ENCODE measurements around the gene VAV2.

VAV2 gene

GRCh38 chr9:133832877-133833276 lies 159.2 kb downstream of the VAV2 start:
- DNase-seq = no peak

- no peak for DNase-seq
These were observed 161.4 kb downstream of the VAV2 start for GRCh38 chr9:133830711-133831110.

DNA sequence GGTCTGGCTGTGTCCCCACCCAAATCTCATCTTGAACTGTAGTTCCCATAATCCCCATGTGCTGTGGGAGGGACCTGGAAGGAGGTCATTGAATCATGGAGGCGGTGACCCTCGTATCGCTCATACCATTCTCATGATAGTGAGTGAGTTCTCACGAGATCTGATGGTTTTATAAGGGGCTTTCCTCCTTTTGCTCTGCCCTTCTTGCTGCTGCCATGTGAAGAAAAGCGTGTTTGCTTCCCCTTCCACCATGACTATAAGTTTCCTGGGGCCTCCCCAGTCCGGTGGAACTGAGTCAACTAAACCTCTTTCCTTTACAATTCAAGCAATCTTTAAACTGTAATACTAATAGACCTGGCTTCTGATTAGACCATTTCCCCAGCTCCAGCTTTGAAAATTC lies 161.8 kb downstream of the VAV2 start:
- DNase-seq = no peak

DNA sequence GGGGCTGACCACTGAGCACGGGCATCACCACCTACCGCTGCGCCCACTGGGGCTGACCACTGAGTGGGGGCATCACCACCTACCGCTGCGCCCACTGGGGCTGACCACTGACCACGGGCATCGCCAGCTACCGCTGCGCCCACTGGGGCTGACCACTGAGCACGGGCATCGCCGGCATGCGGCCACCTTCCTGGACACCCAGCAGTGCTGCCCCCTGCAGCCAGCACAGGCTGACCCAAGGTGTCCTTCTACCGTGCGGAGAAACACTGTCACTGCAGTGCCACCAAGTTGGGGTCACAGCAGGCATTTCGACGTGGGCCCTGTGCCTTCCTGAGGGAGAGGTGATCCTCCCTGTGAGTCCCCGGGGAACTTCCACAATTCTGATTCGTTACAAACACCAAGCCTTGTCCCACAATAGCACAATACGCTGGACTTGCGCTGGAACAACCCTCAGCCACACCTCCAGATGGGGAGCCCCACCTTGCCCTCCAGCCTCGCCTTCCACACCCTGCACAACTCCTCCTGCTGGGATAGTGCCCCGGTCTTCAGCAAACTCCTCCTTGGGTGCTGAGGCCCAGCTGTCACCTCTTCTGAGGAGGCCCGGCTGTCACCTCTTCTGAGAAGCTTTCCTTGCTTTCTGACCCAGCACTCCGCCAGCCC lies 163.7 kb downstream of the VAV2 start:
- DNase-seq = no peak

DNA sequence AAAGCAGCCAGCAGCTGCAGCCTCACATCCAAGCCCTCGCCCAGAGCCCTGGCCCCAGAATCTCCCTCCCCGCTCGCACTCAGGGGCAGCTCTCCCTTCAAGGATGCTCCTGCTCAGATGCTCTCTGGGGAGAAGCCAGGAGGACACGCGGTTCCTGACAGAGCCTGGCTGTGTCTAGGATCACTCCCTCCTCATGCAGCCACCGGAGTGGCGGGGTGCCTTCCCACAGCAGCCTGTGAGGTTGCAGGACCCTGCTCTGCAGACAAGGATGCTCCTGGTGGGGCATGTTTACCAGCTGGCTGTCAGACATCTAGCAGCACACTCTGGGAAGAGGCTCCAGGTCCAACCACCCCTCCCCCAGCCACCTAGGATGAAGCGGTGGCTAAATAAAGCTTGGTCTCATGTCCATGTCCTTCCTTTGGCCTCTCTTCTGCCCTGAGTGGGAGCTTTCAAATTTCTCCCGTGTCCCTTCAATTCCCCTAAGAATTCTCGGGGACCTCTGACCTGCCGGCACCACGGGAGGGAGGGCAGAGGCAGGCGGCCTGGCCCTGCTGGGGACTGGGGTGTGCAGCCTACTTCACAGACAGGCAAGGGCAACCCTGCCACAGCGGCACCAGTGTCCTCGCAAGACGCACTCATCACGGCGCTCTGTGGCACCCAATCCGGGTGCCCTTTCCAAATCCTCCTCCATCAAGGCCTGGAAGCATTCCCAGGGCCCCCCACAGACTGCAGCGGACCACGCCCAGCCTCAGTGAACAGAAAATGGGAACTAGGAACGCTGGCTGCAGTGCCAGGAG lies 165.6 kb downstream of the VAV2 start:
- no peak for DNase-seq

GRCh38 chr9:133825555-133826218 lies 166.4 kb downstream of the VAV2 start:
- no peak for DNase-seq

DNA sequence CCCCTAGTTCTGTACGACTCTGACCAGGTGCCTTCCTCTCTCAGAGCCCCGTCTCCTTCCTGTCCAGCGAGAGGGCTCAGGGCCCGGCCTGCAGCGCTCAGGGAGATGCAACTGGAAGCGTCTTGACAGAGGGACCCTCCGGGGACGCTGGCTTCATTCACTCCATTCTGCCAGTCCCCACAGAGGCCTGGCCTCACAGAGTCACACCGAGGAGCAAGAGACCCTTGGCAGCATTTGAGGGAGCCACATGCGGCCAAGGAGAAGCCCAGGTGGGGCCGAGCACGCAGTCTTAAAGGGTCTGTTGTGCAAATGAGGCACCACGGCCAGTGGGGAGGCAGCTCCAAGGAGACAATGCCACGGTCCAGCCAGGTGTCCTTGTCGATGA lies 167.3 kb downstream of the VAV2 start:
- no peak for DNase-seq

- no peak for DNase-seq
These were observed 167.9 kb downstream of the VAV2 start for GRCh38 chr9:133824106-133824801.

GRCh38 chr9:133823189-133824105 lies 168.7 kb downstream of the VAV2 start:
- no peak for DNase-seq

DNA sequence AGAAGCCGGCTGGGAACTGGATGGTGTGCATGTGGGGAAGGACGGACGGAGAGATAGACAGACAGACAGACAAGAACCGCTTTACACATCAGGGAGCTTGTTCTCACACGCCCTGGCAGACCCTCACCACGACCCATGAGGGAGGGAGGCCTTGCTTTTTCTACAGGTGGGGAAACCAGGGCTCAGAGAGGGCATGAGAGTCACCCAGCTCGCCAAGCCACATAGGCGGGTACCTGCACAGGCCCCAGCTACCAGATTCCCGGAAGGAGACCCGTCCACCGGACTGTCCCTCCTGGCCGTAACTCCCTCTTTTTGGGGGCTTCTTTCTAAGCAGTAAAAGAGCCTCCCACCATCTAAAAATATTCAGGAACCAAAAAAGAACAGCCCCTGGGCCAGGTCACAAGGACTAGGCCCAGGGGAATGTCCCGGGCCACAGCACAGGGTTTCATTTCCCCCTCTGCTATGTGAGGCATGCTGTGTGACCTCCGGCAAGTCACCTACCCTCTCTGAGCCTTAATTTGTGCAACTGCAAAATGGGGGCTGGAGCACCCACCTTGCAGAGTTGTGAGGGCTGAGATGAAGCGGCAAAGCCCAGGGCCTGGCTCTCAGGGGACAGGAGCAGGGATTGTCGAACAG lies 169.6 kb downstream of the VAV2 start:
- DNase-seq = no peak

DNA sequence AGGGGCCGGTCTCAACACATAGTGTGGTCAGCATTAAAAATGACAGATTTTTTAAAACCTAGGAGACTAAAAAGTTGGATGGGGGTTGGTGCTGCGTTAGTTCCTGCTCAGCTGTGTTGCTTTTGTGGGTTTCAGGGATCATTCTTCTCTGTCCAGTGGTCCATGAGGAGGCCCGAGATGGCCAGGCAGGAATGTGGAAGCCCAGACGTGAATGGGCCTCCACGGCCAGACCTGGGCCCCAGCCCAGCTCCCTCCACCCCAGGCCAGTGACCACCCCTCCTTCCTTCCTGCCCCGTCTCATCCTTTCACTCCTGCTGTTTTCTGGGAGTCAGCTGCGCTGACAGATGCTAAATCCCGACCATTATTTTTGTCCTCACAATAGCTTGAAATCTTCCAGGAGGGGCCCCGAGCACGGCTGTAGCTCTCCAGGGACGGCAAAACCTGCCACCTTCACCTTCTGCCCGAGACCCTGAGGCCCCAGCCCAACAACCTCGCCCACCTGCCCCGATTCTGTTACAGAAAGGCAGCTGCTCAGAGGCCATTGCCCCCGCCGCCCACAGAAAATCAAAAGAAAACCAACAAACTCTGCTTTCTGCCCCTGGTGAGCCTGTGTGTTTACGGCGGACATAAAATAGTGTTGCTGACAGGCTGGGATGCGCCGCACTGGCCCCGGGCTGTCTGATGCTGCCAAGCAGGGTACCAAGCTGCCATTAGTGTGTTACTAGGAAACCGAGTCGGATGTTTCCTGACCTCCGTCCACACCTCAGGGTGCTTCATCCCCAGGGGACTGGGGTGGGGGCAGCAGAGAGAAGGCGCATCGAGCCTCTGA lies 170.3 kb downstream of the VAV2 start:
- DNase-seq = no peak

DNA sequence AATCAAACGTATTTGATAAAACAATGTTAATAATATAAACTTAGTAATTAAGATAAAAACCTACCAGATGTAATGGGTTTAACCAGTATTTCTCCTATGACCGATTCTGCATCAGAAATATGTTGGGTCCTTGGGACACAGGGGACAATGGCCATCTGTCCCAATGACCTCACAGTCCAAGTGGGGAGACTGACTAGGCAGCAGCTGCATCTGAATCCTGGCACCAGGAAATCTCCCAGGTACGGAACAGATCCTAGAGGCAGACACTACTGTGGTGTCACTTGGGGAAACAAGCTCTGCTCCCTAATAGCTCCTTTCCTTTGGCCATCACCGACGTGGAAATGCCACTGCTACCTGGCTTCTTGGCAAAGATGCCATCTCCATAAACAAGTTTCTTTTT lies 172.2 kb downstream of the VAV2 start:
- DNase-seq = no peak

DNA sequence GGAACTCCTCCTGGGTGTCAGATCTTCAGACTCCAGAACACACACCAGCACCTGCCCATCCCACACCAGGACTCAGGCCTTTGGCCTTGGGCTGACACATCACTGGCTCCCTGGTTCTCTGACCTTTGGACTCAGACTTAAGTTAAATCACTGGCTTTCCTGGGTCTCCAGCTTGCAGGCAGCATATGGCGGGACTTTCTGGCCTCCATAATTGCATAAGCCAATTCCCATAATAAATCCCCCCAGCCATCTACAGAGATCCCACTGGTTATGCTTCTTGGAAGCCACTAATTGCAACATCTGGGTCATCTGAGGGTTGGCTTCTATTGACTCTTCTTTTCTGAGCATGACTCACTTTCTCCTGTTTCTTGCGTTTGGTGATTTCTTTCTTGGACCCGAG lies 173.7 kb downstream of the VAV2 start:
- DNase-seq = no peak

DNA sequence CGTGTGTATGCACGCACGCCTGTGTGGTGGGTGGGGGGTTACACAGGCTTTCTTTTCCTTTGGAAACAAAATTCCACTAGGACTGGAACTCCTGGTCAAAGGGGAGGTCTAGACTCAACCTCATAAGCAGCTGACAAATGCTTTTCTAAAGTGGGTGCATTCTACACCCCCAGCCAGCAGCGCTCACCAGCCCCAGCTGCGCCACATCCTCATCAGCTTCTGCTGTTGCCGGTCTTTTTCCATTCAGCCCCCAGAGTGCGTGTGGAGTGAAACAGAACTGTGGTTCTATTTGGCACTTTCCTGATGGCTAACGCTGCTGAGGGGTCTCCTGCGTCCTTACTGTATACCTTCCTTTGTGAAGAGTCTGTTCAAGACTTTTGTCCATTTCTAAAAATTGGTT lies 176.3 kb downstream of the VAV2 start:
- DNase-seq = no peak

- DNase-seq = no peak
These were observed 177.4 kb downstream of the VAV2 start for GRCh38 chr9:133814586-133815208.

- peak; percentile 62 for DNase-seq
These were observed 178.2 kb downstream of the VAV2 start for GRCh38 chr9:133813749-133814585.

GRCh38 chr9:133812941-133813748 lies 179.0 kb downstream of the VAV2 start:
- DNase-seq = no peak

- no peak for DNase-seq
These were observed 179.9 kb downstream of the VAV2 start for GRCh38 chr9:133812077-133812868.

All from right hindlimb (tissue), 1 donor.